PC-3 (cell line): Measurements from ENCODE around the gene MAP2. TPM values are rescaled to one million over a fixed set of nuclear protein-coding genes. Genes with fewer than 3 reads are reported as not detected.

ENCODE experiments used
- ATAC-seq: fragments of 200-7000 bp; cut with Tn5 transposase; 2 replicates; pipeline ENCODE4 v1.9.1; 2020; ENCODE audit warnings: mild to moderate bottlenecking, moderate library complexity
- BruUV-seq: library from RNA; stranded (reverse); fragments of 400-500 nt; replicated peaks from 2 replicates; lab custom pipeline; 2021; lab: Mats Ljungman, UMichigan
- CTCF ChIA-PET: fragments of 300-600 bp; sonication (Branson Sonifier 250); formaldehyde crosslinking; loops from one replicate; lab custom pipeline; 2022; ENCODE audit warnings: antibody characterized with exemption; lab: Charles Lee
- POLR2A ChIA-PET: fragments of 300-600 bp; sonication (Branson Sonifier 250); formaldehyde crosslinking; loops from one replicate; lab custom pipeline; 2022; ENCODE audit warnings: antibody characterized with exemption; ENCODE audit not compliant: unreplicated experiment; lab: Charles Lee
- DNase-seq: peaks from one replicate; pipeline ENCODE4 v3.0.0-alpha.2; 2015
- H2AFZ ChIP-seq: fragments of 300-600 bp; sonication (generic); 2 replicates; pipeline ENCODE4 v1.6.0; 2016; ENCODE audit warnings: antibody characterized with exemption, low read length
- H3F3A ChIP-seq: fragments of 300-600 bp; sonication (generic); one replicate; pipeline ENCODE4 v1.6.0; 2017; ENCODE audit warnings: antibody characterized with exemption, low read length, control low read depth, mild to moderate bottlenecking; ENCODE audit not compliant: unreplicated experiment
- H3K27ac ChIP-seq: fragments of 300-600 bp; sonication (generic); 2 replicates; pipeline ENCODE4 v1.5.1; 2016; ENCODE audit warnings: mild to moderate bottlenecking, low read length
- H3K27me3 ChIP-seq: fragments of 300-600 bp; sonication (generic); 2 replicates; pipeline ENCODE4 v1.6.1; 2016; ENCODE audit warnings: low read length, mixed read lengths
- H3K36me3 ChIP-seq: fragments of 300-600 bp; sonication (generic); 2 replicates; pipeline ENCODE4 v1.6.1; 2016; ENCODE audit warnings: low read depth, mixed run types, low read length, mixed read lengths
- H3K4me1 ChIP-seq: fragments of 300-600 bp; sonication (generic); 2 replicates; pipeline ENCODE4 v1.5.1; 2016; ENCODE audit warnings: low read length; ENCODE audit not compliant: insufficient read depth
- H3K4me2 ChIP-seq: fragments of 300-600 bp; sonication (generic); 2 replicates; pipeline ENCODE4 v1.6.0; 2016; ENCODE audit warnings: low read length
- H3K4me3 ChIP-seq: fragments of 300-600 bp; sonication (generic); 2 replicates; pipeline ENCODE4 v1.5.1; 2016; ENCODE audit warnings: mild to moderate bottlenecking, low read length, mixed read lengths
- H3K79me2 ChIP-seq: fragments of 300-600 bp; sonication (generic); 2 replicates; pipeline ENCODE4 v1.6.1; 2017; ENCODE audit warnings: low read length, mixed read lengths
- H3K9ac ChIP-seq: fragments of 300-600 bp; sonication (generic); 2 replicates; pipeline ENCODE4 v1.6.0; 2016; ENCODE audit warnings: mild to moderate bottlenecking, low read length
- H3K9me2 ChIP-seq: fragments of 300-600 bp; sonication (generic); replicated peaks from 2 replicates; pipeline ENCODE4 v1.6.1; 2016; ENCODE audit warnings: mixed run types, low read length, mixed read lengths
- H3K9me3 ChIP-seq: fragments of 300-600 bp; sonication (generic); 2 replicates; pipeline ENCODE4 v1.6.1; 2016; ENCODE audit warnings: low read length, mixed read lengths
- H4K20me1 ChIP-seq: fragments of 300-600 bp; sonication (generic); 2 replicates; pipeline ENCODE4 v1.6.1; 2016; ENCODE audit warnings: low read length, mixed read lengths
- CTCF ChIP-seq: fragments of 300-600 bp; sonication (generic); conservative IDR thresholded peaks from 2 replicates; pipeline ENCODE4 v1.5.1; 2017; ENCODE audit warnings: antibody characterized with exemption, low read depth, mild to moderate bottlenecking, low read length
- EZH2 ChIP-seq: fragments of 300-600 bp; sonication (generic); IDR thresholded peaks from one replicate; pipeline ENCODE4 v1.6.1; 2017; ENCODE audit warnings: antibody characterized with exemption, mild to moderate bottlenecking, low read length; ENCODE audit not compliant: unreplicated experiment
- EZH2phosphoT487 ChIP-seq: fragments of 300-600 bp; sonication (generic); IDR thresholded peaks from 2 replicates; pipeline ENCODE4 v1.6.1; 2018; ENCODE audit warnings: mild to moderate bottlenecking, antibody characterized with exemption, low read length, borderline replicate concordance
- intact Hi-C: fragments of 100-400 bp; cut with micrococcal nuclease; formaldehyde crosslinking; loops from 2 replicates; pipeline ENCODE4 v1.9.0; 2023
- total RNA-seq: library from RNA; depleted of rRNA; stranded (reverse); fragments of >200 nt; gene quantifications from 2 replicates; pipeline ENCODE4 v1.2.3, GENCODE V29; 2014

Gene MAP2
- total RNA-seq, 1 experiment from 2014 or later, result 2.1 TPM

DNA sequence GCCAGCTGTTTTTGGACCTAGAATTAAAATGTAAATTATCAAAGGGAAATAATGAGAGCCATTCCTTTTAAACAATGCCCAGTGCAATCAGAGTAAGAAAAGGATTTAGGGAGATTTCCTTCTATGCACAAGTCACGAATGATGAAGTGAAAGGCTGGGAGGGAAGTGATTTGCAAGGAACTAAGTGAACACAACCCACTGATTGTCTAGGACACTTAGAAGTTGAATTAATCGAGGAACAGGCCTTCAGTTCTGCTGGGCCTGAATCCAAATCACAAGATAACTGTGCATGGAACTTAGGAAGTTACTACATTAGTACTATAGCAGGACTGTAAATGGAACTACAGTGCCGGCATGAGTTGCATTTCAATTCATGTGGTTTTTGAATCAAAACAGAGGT, 17.7 kb downstream of the MAP2 start:
- no TSS peak for BruUV-seq
- CTCF ChIA-PET, result no interaction called here
- no peak for DNase-seq
- no peak for TF ChIP-seq CTCF
- TF ChIP-seq EZH2phosphoT487, result no peak
- no peak for TF ChIP-seq EZH2
- H3K4me3 ChIP-seq, result no peak overlapping the region
- H3K9me2 ChIP-seq, result no peaks in the 10 kb centered on the region
- no peaks in the 10 kb centered on the region for H3K27me3 ChIP-seq
- no peaks in the 10 kb centered on the region for H3F3A ChIP-seq
- no peaks in the 10 kb centered on the region for H4K20me1 ChIP-seq
- H3K4me1 ChIP-seq, result peaks cover 15% of the 10 kb centered on the region
- H3K9me3 ChIP-seq, result no peaks in the 10 kb centered on the region
- H3K27ac ChIP-seq, result no peak overlapping the region
- intact Hi-C loops, result no loop called here
- no peak overlapping the region for H2AFZ ChIP-seq
- no peak for ATAC-seq
- no peak overlapping the region for H3K9ac ChIP-seq
- H3K4me2 ChIP-seq, result no peak overlapping the region
- H3K79me2 ChIP-seq, result no peaks in the 10 kb centered on the region
- H3K36me3 ChIP-seq, result no peaks in the 10 kb centered on the region
- POLR2A ChIA-PET, result no interaction called here

DNA sequence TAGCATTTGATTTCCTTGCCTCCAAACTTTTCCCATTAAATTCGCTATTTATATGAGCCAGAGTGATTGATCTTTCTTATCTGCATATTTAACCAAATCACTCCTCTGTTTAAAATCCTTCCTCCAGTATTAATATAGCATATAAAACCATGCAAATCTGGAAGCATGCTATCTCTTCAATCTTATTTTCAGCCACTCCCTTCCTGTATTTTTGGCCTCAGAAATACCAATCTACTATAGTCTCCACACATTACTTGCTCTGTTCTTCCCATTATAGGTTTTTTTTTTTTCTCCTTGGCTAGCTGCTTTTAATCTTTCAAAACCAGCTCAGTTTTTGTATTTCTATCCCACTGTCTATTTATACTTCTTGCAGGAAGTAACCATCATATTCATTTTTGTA, 19.1 kb downstream of the MAP2 start:
- H3K9me2 ChIP-seq, result no peaks in the 10 kb centered on the region
- intact Hi-C loops, result no loop called here
- BruUV-seq, result no TSS peak
- H3K36me3 ChIP-seq, result no peaks in the 10 kb centered on the region
- H3K79me2 ChIP-seq, result no peaks in the 10 kb centered on the region
- H4K20me1 ChIP-seq, result no peaks in the 10 kb centered on the region
- peak overlapping the region; percentile 26; the same call in 1 of the 2 replicates for H3K4me2 ChIP-seq
- DNase-seq, result peak; percentile 43
- H3F3A ChIP-seq, result no peaks in the 10 kb centered on the region
- peaks cover 15% of the 10 kb centered on the region for H3K4me1 ChIP-seq
- no peaks in the 10 kb centered on the region for H3K9me3 ChIP-seq
- H3K9ac ChIP-seq, result no peak overlapping the region
- H3K27me3 ChIP-seq, result no peaks in the 10 kb centered on the region
- POLR2A ChIA-PET, result interaction anchor here (0.6 kb wide), 1 partner anchor 113 kb away, joined by 4 read pairs; no protein-coding TSS in a partner anchor
- H3K27ac ChIP-seq, result no peak overlapping the region
- no peak overlapping the region for H3K4me3 ChIP-seq
- TF ChIP-seq EZH2phosphoT487 (no peak), EZH2 (no peak), CTCF (no peak)
- no peak overlapping the region for H2AFZ ChIP-seq
- peak; percentile 86 for ATAC-seq
- CTCF ChIA-PET, result interaction anchor here (1.2 kb wide), 1 partner anchor 17 kb away, joined by 7 read pairs; no protein-coding TSS in a partner anchor

- ATAC-seq, result no peak
- H3K9ac ChIP-seq, result no peak overlapping the region
- no peaks in the 10 kb centered on the region for H3K79me2 ChIP-seq
- no peak for DNase-seq
- no peak overlapping the region for H3K27ac ChIP-seq
- H3K4me1 ChIP-seq, result peaks cover 15% of the 10 kb centered on the region
- no peak overlapping the region for H3K4me3 ChIP-seq
- no peaks in the 10 kb centered on the region for H3K36me3 ChIP-seq
- no peaks in the 10 kb centered on the region for H3K9me3 ChIP-seq
- H3K9me2 ChIP-seq, result no peaks in the 10 kb centered on the region
- no peaks in the 10 kb centered on the region for H3K27me3 ChIP-seq
- intact Hi-C loops, result no loop called here
- no peak overlapping the region for H3K4me2 ChIP-seq
- no peak for TF ChIP-seq CTCF
- TF ChIP-seq EZH2, result no peak
- TF ChIP-seq EZH2phosphoT487, result no peak
- H2AFZ ChIP-seq, result no peak overlapping the region
- BruUV-seq, result no TSS peak
- no peaks in the 10 kb centered on the region for H4K20me1 ChIP-seq
- CTCF ChIA-PET, result no interaction called here
- POLR2A ChIA-PET, result no interaction called here
- H3F3A ChIP-seq, result no peaks in the 10 kb centered on the region
Observed at GRCh38 chr2:209445485-209445884, 21.6 kb downstream of the MAP2 start.
